Measurements from ENCODE around the gene TRAPPC1. TPM values are rescaled to one million over a fixed set of nuclear protein-coding genes. Genes with fewer than 3 reads are reported as not detected.

TRAPPC1 gene
- total and polyA plus RNA-seq, 2 donors (not counting 3 experiments of a cell fraction or from before 2014, with no cell fraction given): 146 to 250 TPM

DNA sequence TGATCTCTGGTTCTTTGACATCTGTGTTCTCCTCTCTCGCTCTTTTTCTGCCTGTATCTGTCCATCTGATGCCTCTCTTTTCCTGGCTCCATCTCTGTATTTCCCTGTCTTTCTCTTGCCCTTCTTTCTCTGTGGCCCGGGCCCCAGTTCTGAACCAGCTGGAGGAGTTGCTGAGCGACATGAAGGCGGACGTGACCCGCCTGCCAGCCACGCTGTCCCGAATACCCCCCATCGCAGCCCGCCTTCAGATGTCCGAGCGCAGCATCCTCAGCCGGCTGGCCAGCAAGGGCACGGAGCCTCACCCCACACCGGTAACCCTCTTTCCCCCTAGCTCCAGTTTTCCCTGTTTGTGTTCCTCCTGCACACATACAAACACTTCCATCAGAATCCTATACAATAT, 21.5 kb downstream of the TRAPPC1 start:
- CTCF ChIA-PET: interaction anchor here (0.6 to 2.3 kb wide), 3 partner anchors 72 to 80 kb away, joined by 3 to 8 read pairs (median 3); no protein-coding TSS in a partner anchor
- H3K9ac ChIP-seq (replicated peaks; ENCODE audit: extremely low read depth, insufficient read depth, low read length): no peak overlapping the region

More for the DNA sequence above, 21.5 kb downstream of the TRAPPC1 start:
- Histone ChIP-seq H3K4me2 (ENCODE audit: insufficient read depth, low read length) (no peak overlapping the region), H3K79me2 (ENCODE audit: control insufficient read depth, insufficient read depth, low read length) (no peaks in the 10 kb centered on the region), H3K9me1 (replicated peaks; ENCODE audit: control insufficient read depth, extremely low read depth, insufficient read depth, low read length) (no peaks in the 10 kb centered on the region), H3K9me3 (replicated peaks; ENCODE audit: control insufficient read depth, insufficient read depth, low read length) (no peaks in the 10 kb centered on the region), H2AFZ (ENCODE audit: low read depth, low read length) (no peak overlapping the region), H3K36me3 (ENCODE audit: control insufficient read depth in 2 of 2, extremely low read depth in 1 of 2, insufficient read depth in 2 of 2, low read length in 2 of 2) (peaks cover 11 to 66% of the 10 kb centered on the region in 2 experiments), H4K20me1 (replicated peaks; ENCODE audit: control insufficient read depth, extremely low read depth, insufficient read depth, low read length) (no peaks in the 10 kb centered on the region), H3K4me1 (ENCODE audit: control insufficient read depth, extremely low read depth, insufficient read depth, low read length) (peaks cover 3% of the 10 kb centered on the region), H3K4me3 (replicated peaks in 1 of 3; ENCODE audit: insufficient read depth in 1 of 3, low read depth in 1 of 3, low read length in 3 of 3) (no peak overlapping the region), H3K27me3 (ENCODE audit: control insufficient read depth in 2 of 2, insufficient read depth in 2 of 2, low read length in 2 of 2) (no peaks in the 10 kb centered on the region), H3K27ac (ENCODE audit: insufficient read depth, low read depth, low read length) (no peak overlapping the region)
- no peak for DNase-seq (ENCODE audit: low read depth, low spot score)
- intact Hi-C loops (cut with micrococcal nuclease) (no loop called here), dilution Hi-C loops (cut with MboI; ENCODE audit: extremely low pct_ligation_motif_present, low sequenced_read_pairs) (no loop called here)
- no TSS peak for BruUV-seq (replicated peaks)
- POLR2A ChIA-PET: no interaction called here
- no peak for TF ChIP-seq MYC (IDR thresholded peaks at IDR 0.05; ENCODE audit: low read depth, low read length)
- TF ChIP-seq FOS (IDR thresholded peaks at IDR 0.05; ENCODE audit: borderline replicate concordance, insufficient read depth, low read length): no peak
- TF ChIP-seq, protein P1, sequence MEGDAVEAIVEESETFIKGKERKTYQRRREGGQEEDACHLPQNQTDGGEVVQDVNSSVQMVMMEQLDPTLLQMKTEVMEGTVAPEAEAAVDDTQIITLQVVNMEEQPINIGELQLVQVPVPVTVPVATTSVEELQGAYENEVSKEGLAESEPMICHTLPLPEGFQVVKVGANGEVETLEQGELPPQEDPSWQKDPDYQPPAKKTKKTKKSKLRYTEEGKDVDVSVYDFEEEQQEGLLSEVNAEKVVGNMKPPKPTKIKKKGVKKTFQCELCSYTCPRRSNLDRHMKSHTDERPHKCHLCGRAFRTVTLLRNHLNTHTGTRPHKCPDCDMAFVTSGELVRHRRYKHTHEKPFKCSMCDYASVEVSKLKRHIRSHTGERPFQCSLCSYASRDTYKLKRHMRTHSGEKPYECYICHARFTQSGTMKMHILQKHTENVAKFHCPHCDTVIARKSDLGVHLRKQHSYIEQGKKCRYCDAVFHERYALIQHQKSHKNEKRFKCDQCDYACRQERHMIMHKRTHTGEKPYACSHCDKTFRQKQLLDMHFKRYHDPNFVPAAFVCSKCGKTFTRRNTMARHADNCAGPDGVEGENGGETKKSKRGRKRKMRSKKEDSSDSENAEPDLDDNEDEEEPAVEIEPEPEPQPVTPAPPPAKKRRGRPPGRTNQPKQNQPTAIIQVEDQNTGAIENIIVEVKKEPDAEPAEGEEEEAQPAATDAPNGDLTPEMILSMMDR (IDR thresholded peaks at IDR 0.05; ENCODE audit: extremely low read depth in 1 of 2, insufficient read depth in 1 of 2, low read depth in 1 of 2, low read length in 2 of 2): no peak
- no peak for TF ChIP-seq JUN (IDR thresholded peaks at IDR 0.05; ENCODE audit: borderline replicate concordance, insufficient read depth, insufficient read length, low read depth)
- TF ChIP-seq EZH2 (IDR thresholded peaks at IDR 0.05; ENCODE audit: borderline replicate concordance, low read depth, low read length, severe bottlenecking): no peak
- no peak for TF ChIP-seq POLR2AphosphoS5 (IDR thresholded peaks at IDR 0.05; ENCODE audit: insufficient read depth, low read depth, low read length)
- TF ChIP-seq MAX (IDR thresholded peaks at IDR 0.05; ENCODE audit: insufficient read depth, insufficient read length): no peak
- TF ChIP-seq POLR2A (IDR thresholded peaks at IDR 0.05; ENCODE audit: low read depth, low read length): no peak
- TF ChIP-seq GATA2 (IDR thresholded peaks at IDR 0.05; ENCODE audit: insufficient read depth, insufficient read length, low read depth, low read length): no peak
- no peak for FAIRE-seq

Data from endothelial cell of umbilical vein (primary cell).